Esophagus squamous epithelium (tissue), 4 donors: ENCODE data around the gene BEND6.

ENCODE experiments used
- POLR2A ChIP-seq, 4 donors: fragments of 450-650 bp; IDR thresholded peaks; one replicate each; pipeline ENCODE4 v1.6.1; 2017; ENCODE audit warnings: antibody characterized with exemption in 4 of 4, mild to moderate bottlenecking in 4 of 4, moderate library complexity in 3 of 4
- TF ChIP-seq, protein P1 (sequence below), 6 experiments: fragments of 450-650 bp in 4 of 6; fragments of 200-600 bp in 2 of 6; sonication (generic) in 2 of 6; IDR thresholded peaks; one replicate each; pipeline ENCODE4 v1.5.1; 2016 to 2019; ENCODE audit warnings: antibody characterized with exemption in 6 of 6, mild to moderate bottlenecking in 4 of 6, moderate library complexity in 4 of 6

DNA sequence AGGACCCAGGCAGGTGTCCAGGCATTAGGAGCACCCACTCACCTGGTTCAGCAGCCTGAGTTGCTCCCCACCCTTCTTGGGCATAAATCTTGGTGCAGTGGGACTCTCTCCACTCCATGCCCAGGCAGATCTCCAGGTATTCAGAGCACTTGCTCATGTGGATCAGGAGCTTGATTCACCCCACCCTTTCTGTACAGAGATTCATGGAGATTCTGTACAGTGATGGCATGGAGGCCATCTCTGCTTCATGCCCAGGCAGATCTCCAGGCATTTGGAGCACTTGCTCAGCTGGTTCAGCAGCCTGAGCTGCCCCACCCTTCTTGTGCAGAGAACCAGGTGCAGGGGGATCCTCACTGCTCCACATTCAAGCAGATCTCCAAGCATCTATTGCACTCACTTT, 44.1 kb downstream of the BEND6 start:
- TF ChIP-seq, protein P1, sequence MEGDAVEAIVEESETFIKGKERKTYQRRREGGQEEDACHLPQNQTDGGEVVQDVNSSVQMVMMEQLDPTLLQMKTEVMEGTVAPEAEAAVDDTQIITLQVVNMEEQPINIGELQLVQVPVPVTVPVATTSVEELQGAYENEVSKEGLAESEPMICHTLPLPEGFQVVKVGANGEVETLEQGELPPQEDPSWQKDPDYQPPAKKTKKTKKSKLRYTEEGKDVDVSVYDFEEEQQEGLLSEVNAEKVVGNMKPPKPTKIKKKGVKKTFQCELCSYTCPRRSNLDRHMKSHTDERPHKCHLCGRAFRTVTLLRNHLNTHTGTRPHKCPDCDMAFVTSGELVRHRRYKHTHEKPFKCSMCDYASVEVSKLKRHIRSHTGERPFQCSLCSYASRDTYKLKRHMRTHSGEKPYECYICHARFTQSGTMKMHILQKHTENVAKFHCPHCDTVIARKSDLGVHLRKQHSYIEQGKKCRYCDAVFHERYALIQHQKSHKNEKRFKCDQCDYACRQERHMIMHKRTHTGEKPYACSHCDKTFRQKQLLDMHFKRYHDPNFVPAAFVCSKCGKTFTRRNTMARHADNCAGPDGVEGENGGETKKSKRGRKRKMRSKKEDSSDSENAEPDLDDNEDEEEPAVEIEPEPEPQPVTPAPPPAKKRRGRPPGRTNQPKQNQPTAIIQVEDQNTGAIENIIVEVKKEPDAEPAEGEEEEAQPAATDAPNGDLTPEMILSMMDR (IDR thresholded peaks at IDR 0.05): no peak
- no peak for TF ChIP-seq POLR2A (IDR thresholded peaks at IDR 0.05)
